HG03039 (cell line): ENCODE results near the gene KLF3.
A peak's percentile ranks its signal among the peaks of the same experiment; 100 is the strongest.
"Not testable (repeated sequence)": the region's sequence is repeated elsewhere in the genome, so short reads cannot be mapped to it uniquely, and the experiment has no call there.

Experiments used
- ATAC-seq: cut with Tn5 transposase; IDR thresholded peaks from one replicate; pipeline ENCODE4 v1.9.1; 2021; ENCODE audit warnings: mild to moderate bottlenecking, moderate library complexity; ENCODE audit not compliant: unreplicated experiment

Gene KLF3

DNA sequence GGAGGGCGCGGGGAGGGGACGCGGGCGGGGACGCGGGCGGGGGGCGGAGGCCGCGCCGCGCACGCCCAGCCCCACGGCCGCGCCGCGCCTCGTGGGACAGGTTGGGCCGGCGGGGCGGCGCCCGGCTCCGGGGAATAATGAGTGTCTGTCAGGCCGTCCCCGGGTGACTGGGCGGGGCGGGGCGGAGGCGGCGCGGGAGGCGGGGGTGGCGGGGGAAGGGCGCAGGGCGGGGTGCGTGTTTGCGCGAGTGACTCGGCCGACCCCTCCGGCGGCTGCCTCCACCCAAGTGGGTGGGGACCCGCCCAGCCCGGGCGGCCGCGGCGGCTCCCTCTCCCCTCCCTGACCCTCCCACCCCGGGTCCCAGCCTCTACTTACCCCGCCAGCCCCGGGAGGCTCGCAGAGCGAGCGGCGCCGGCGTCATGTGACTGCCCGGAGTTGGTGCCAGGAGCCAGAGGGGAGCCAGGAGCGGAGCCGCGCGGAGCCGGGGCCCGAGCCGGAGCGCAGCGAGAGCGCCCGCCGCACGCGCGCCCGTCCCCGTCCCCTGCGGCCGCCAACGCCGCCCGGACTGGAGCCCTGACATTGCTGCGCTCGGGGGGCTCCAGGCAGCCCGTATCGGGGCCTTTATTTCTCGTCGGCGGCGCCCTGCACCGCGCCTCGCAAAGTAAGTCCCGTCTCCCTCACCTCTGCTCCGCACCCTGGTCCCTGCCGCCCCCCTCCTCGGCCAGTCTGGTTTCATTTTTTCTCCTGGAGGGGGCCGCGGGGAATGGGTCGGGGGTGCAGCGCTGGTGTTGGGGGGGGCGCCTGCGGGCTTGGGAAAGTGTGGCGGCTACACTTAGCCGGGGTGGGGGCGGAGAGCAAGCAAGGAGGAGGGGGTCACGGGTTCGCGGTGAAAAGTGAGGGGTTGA, at the start of gene KLF3:
Gene KLF3 (plus strand): TSS at position 399 of the 905 bp plus-strand sequence. CDS start 16,427 bp downstream, outside the sequence.
- peak; percentile 72 for ATAC-seq

DNA sequence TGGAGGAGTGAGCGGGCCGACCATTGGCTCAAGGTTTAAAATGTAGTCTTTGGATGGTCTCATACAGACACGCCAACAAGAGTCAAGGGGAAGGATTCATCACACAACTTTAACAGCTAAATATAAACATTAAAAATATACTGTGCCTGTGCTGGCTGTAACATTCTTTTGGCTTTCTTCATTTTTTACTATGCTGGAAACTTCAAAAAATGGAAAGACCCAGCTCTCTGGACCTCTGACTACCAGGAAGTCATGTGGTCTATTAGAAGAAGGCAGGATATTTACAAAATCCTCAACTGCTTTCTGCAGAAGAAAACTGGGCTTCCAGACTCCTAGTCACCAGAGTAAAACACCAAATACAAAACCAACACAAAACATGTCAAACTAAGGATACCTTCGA, 49.8 kb upstream of the KLF3 start:
- no peak for ATAC-seq

- no peak for ATAC-seq
Observed at GRCh38 chr4:38615847-38616246, 48.2 kb upstream of the KLF3 start.

GRCh38 chr4:38618505-38618904, 45.5 kb upstream of the KLF3 start:
- ATAC-seq, result no peak

DNA sequence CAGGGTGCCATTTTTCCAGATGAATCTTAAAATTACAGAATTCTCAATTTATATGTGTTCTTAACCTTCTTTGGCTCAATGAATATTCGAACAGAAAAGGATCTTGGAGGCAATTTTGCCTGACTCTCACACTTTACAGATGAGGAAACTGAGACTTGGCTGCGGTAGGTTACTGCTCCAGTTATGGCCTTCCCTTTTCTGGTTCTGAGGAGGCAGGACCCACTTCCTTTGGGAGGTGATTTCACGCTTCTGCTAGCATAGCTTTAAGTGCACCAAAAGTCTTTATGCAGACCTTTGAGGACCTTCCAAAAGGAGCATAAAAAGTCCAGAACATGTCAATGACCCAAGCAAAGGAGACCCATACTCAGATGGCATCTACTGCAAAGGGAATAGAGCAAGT, 44.7 kb upstream of the KLF3 start:
- no peak for ATAC-seq

GRCh38 chr4:38620065-38620464, 43.9 kb upstream of the KLF3 start:
- ATAC-seq, result no peak

GRCh38 chr4:38620527-38621027, 43.4 kb upstream of the KLF3 start:
- ATAC-seq, result no peak

GRCh38 chr4:38621028-38621684, 42.8 kb upstream of the KLF3 start:
- no peak for ATAC-seq

DNA sequence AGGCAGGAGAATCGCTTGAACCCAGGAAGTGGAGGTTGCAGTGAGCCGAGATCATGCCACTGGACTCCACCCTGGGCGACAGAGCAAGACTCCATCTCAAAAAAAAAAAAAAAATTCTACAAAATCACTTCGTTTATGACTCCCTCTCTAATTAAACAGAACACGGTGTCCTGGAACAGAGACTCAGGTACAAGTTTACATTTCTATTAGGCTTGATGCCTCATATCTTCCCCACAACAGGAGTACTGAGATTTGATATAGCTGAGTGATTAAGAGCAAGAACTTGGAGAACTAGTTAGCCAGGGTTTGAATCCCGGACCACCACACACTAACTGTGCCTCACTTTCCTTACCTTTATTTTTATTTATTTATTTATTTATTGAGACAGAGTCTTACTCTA, 42.2 kb upstream of the KLF3 start:
- no peak for ATAC-seq

- not testable (repeated sequence) for ATAC-seq
Observed at GRCh38 chr4:38622340-38622739, 41.7 kb upstream of the KLF3 start.

DNA sequence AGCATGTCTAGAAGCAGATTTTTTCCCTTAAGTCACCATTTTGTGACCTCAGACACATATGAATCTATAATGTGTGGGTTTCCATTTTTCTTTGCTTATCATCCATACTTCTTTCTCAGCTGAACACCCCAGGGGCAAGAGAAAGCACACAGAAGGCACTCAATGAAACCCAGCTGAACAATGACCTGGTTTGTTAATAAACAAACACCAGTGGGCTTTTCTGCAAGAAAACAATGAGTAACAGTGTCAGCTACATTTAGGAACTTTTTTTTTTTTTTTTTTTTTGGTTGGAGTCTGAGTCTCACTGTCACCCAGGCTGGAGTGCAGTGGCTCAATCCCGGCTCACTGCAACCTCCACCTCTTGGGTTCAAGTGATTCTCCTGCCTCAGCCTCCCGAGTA, 40.7 kb upstream of the KLF3 start:
- ATAC-seq, result no peak

DNA sequence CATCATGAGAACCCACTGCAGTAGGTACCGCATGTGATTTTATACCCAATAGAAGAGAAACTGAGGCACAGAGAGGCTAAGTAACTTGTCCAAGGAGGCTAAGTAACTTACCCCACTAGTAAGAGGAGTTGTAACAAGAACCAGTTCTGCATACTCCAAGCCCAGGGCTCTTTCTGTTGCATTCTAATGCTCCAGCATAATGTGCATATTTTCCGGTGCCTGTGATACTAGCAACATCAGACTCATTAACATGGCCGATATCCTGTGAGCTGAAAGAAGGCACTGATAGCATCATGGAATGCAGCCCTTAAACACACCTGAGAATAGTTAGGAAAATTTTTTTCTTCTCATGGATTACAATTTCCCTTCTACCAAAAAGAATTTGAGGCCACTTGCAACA, 39.7 kb upstream of the KLF3 start:
- no peak for ATAC-seq

- ATAC-seq, result no peak
Observed at GRCh38 chr4:38625508-38625907, 38.5 kb upstream of the KLF3 start.

DNA sequence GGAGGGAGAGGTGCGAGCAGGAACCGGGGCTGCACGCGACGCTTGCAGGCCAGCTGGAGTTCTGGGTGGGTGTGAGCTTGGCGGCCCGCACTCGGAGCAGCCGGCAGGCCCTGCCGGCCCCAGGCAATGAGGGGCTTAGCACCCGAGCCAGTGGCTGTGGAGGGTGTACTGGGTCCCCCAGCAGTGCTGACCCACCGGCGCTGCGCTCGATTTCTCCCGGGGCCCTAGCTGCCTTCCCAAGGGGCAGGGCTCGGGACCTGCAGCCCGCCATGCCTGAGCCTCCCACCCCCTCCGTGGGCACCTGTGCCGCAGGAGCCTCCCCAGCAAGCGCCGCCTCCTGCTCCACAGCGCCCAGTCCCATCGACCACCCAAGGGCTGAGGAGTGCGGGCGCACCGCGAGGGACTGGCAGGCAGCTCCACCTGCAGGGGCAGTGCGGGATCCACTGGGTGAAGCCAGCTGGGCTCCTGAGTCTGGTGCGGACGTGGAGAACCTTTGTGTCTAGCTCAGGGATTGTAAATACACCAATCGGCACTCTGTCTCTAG, 37.0 kb upstream of the KLF3 start:
- ATAC-seq, result not testable (repeated sequence)

DNA sequence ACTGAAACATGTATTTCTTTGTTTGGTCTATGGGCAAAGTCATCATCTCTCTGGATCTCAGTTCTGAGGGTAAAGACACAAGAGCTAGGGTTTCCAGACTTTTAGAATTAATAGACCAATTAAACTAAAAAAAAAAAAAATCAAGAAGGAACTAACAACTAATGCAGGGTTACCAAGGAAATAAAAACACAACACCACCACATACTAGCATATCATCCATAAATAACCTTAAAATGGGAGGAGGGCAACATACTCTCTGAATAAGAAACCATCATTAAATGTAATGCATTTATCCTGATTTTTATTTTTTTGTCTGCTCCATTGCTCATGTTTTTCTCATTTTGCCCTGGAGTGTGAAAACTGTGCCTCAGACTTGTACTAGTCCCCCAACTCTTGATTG, 33.5 kb upstream of the KLF3 start:
- no peak for ATAC-seq

GRCh38 chr4:38634047-38634759, 29.8 kb upstream of the KLF3 start:
- no peak for ATAC-seq

- ATAC-seq, result no peak
Observed at GRCh38 chr4:38639242-38639641, 24.8 kb upstream of the KLF3 start.

DNA sequence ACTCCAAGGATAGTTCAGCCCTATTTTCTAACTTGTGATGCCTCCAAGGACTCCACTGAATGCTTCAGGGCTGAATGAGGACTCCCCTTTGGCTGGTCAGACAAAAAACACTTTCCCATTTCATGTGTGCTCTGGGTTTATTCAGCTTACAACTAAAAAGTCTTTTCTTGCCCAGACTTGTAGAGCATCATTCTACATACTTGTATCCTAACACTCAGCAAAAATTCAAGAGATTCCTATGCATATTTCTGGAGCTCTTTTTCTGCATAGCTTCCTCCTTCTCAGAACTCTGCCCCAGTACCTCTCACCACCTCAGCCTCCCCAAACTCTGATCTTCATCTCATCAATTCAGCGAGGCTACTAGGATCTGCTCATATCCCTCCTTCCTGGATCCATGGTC, 22.2 kb upstream of the KLF3 start:
- no peak for ATAC-seq

DNA sequence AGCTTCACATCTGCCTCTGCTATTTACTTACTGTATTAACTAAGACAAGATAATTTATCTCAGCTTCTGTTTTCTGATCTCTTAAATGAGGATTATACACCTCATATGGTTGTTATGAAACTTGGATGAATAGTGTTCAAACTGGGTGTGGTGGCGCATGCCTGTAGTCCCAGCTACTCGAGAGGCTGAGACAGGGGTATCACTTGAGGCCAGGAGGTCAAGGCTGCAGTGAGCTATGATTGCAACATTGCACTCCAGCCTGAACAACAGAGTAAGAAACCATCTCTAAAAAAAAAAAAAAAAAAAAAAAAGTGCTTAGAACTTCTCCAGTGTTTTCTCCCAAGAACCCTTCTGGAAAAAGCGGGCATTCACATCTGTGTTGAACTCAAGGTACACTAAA, 19.8 kb upstream of the KLF3 start:
- ATAC-seq, result no peak

DNA sequence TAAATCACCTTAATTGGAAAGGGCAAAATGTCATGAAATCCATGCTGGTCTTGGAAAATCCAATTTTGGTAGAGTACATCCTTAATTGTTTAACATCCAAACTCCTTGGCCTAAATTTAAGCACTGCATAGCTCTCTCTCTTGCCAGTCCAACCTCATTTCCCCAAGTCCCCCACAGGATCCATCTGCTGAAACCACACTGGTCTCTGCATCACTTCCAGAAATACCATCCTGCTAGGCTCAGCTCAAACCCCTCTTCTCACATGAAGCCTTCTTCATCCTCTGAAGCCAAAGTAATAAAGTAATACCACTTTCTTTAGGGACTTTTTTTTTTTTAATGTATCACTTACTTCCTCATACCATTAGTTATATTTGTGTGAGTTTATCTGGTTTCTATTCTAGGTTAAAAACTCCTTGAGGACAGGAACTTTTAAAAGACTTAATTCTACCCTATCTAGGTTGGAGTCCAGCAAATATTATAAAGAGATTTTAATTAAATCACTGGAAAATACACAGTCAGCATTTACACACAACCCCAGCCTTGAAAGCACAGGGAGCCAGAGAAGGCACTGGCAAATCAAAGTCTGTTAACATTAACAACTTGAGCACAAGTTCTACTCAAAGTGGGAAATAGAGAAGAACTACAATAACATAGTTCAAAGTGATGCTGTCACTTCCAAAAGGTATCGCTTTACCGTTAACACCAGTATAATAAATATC, 16.7 kb upstream of the KLF3 start:
- no peak for ATAC-seq

DNA sequence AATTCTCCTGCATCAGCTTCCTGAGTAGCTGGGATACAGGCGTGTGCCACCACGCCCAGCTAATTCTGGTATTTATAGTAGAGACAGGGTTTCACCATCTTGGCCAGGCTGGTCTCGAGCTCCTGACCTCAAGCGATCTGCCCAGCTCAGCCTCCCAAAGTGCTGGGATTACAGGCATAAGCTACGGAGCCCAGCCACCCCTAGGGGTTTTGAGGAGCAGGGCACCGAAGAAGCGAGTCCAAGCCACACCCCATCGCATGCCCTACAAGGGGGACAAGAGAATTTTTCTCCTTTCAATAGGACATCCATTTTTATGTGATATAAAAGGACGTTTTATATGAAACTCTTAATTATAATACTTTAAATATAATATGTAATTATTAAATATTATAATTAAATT, 13.9 kb upstream of the KLF3 start:
- ATAC-seq, result no peak
